ENCODE measurements around the gene PPCS. TPM values are rescaled to one million over a fixed set of nuclear protein-coding genes. Genes with fewer than 3 reads are reported as not detected.

The PPCS gene
- 42.0 and 46.7 TPM in 2 replicates for total RNA-seq

GRCh38 chr1:42456010-42456753, at the start of gene PPCS, which contains the start of gene ZMYND12:
TSS of gene PPCS (plus strand) at chr1:42456543. CDS start at chr1:42456566, 23 bp downstream.
TSS of gene ZMYND12 (minus strand) at chr1:42456022. CDS start at chr1:42455997, 25 bp downstream.
- intact Hi-C loops (cut with micrococcal nuclease) = loop anchor here (1.0 to 10.0 kb wide), 9 partner anchors 121 to 1757 kb away; partner anchors contain the start of genes C1orf50, CFAP57, DMAP1 and EBNA1BP2

- intact Hi-C loops (cut with micrococcal nuclease) = no loop called here
Observed at GRCh38 chr1:42414551-42415496, 41.5 kb upstream of the PPCS start.

GRCh38 chr1:42417166-42417565, 39.2 kb upstream of the PPCS start:
- intact Hi-C loops (cut with micrococcal nuclease) = no loop called here

GRCh38 chr1:42418516-42418915, 37.8 kb upstream of the PPCS start:
- intact Hi-C loops (cut with micrococcal nuclease) = no loop called here

GRCh38 chr1:42419126-42419821, 37.1 kb upstream of the PPCS start:
- intact Hi-C loops (cut with micrococcal nuclease) = no loop called here

GRCh38 chr1:42420121-42420520, 36.2 kb upstream of the PPCS start:
- intact Hi-C loops (cut with micrococcal nuclease) = no loop called here

GRCh38 chr1:42420911-42421585, 35.3 kb upstream of the PPCS start:
- intact Hi-C loops (cut with micrococcal nuclease) = no loop called here

GRCh38 chr1:42422737-42423136, 33.6 kb upstream of the PPCS start:
- intact Hi-C loops (cut with micrococcal nuclease) = no loop called here

GRCh38 chr1:42423681-42424080, 32.7 kb upstream of the PPCS start:
- intact Hi-C loops (cut with micrococcal nuclease) = no loop called here

GRCh38 chr1:42424201-42424600, 32.1 kb upstream of the PPCS start:
- intact Hi-C loops (cut with micrococcal nuclease) = no loop called here

GRCh38 chr1:42427240-42427639, 29.1 kb upstream of the PPCS start:
- intact Hi-C loops (cut with micrococcal nuclease) = no loop called here

- intact Hi-C loops (cut with micrococcal nuclease) = no loop called here
Observed at GRCh38 chr1:42429603-42430002, 26.7 kb upstream of the PPCS start.

GRCh38 chr1:42430286-42431135, 25.8 kb upstream of the PPCS start:
- intact Hi-C loops (cut with micrococcal nuclease) = no loop called here

- intact Hi-C loops (cut with micrococcal nuclease) = no loop called here
Observed at GRCh38 chr1:42431514-42431913, 24.8 kb upstream of the PPCS start.

GRCh38 chr1:42432714-42433113, 23.6 kb upstream of the PPCS start:
- intact Hi-C loops (cut with micrococcal nuclease) = no loop called here

GRCh38 chr1:42433369-42433768, 23.0 kb upstream of the PPCS start:
- intact Hi-C loops (cut with micrococcal nuclease) = no loop called here

GRCh38 chr1:42434340-42434739, 22.0 kb upstream of the PPCS start:
- intact Hi-C loops (cut with micrococcal nuclease) = no loop called here

GRCh38 chr1:42439940-42440339, 16.4 kb upstream of the PPCS start:
- intact Hi-C loops (cut with micrococcal nuclease) = no loop called here

- intact Hi-C loops (cut with micrococcal nuclease) = no loop called here
Observed at GRCh38 chr1:42442662-42443061, 13.7 kb upstream of the PPCS start.

GRCh38 chr1:42449256-42449655, 7.1 kb upstream of the PPCS start:
- intact Hi-C loops (cut with micrococcal nuclease) = no loop called here

Data from T-helper 1 cell treated with Interleukin-12 subunit alpha and Interleukin-12 subunit beta and Interleukin-4 antibody, amounts not matched to agents 30 ng/mL and 1 ng/mL, for 36 hours (primary cell).